HL-60 (cell line): ENCODE data around the gene CCDC51.
"Not testable (repeated sequence)": the region's sequence is repeated elsewhere in the genome, so short reads cannot be mapped to it uniquely, and the experiment has no call there.

Source experiments
- DNase-seq, 2 experiments: peaks; one replicate each; pipeline ENCODE4 v3.0.0-alpha.2; 2010 to 2020; ENCODE audit warnings: low read depth in 1 of 2, low spot score in 1 of 2
- H3K27ac ChIP-seq: fragments of 250-450 bp; sonication (Bioruptor Pico); replicated peaks from 2 replicates; pipeline ENCODE4 v1.5.1; 2020; ENCODE audit warnings: mild to moderate bottlenecking, moderate library complexity
- H3K27me3 ChIP-seq: fragments of 250-450 bp; sonication (Bioruptor Pico); 2 replicates; pipeline ENCODE4 v1.5.1; 2021; ENCODE audit warnings: mild to moderate bottlenecking, moderate library complexity; ENCODE audit not compliant: insufficient read depth, poor library complexity, severe bottlenecking
- H3K4me3 ChIP-seq: replicated peaks from 2 replicates; pipeline ENCODE4 v1.5.1; 2011; ENCODE audit warnings: mild to moderate bottlenecking, control low read depth, low read length; ENCODE audit not compliant: insufficient read depth
- CTCF ChIP-seq: IDR thresholded peaks from one replicate; pipeline ENCODE4 v1.5.1; 2011; ENCODE audit warnings: low read length, control low read depth, inconsistent platforms; ENCODE audit not compliant: insufficient read depth
- GABPA ChIP-seq: IDR thresholded peaks from 2 replicates; pipeline ENCODE4 v1.6.1; 2012; ENCODE audit warnings: low read depth
- POLR2AphosphoS5 ChIP-seq: IDR thresholded peaks from 2 replicates; pipeline ENCODE4 v1.6.1; 2012; ENCODE audit warnings: low read depth
- REST ChIP-seq: IDR thresholded peaks from 2 replicates; pipeline ENCODE4 v1.6.1; 2012; ENCODE audit warnings: low read depth; ENCODE audit not compliant: insufficient replicate concordance
- SPI1 ChIP-seq: IDR thresholded peaks from 2 replicates; pipeline ENCODE4 v1.6.1; 2012; ENCODE audit warnings: low read depth, mild to moderate bottlenecking, borderline replicate concordance
- long read RNA-seq: library from polyadenylated mRNA; unstranded; transcript quantifications from one replicate; pipeline ENCODE4 v2.0.0, GENCODE V29; 2020

CCDC51 gene
- long read RNA-seq, transcript CCDC51-201 (4 exons, 1,560 nt) = major isoform, 53 of 244 reads
- long read RNA-seq, transcript CCDC51-202 (4 exons, 1,385 nt) = minor isoform, 22 of 244 reads
- long read RNA-seq, transcript CCDC51-206 (4 exons, 1,461 nt) = minor isoform, 33 of 244 reads
- long read RNA-seq, partial matches to known transcripts = 20 of 244 reads
- long read RNA-seq, other reads (novel, unspliced or antisense) = 113 of 244 reads

GRCh38 chr3:48439820-48440589 is at the start of gene CCDC51, which contains the start of gene TMA7:
Gene CCDC51 (minus strand): TSS chr3:48440119. CDS start chr3:48435128, 4,991 bp downstream.
Gene TMA7 (plus strand): TSS chr3:48440257. CDS start chr3:48440297, 40 bp downstream.
- Histone ChIP-seq H3K27me3 (no peaks in the 10 kb centered on the region), H3K27ac (peak within 1 kb of the TSS; percentile 92), H3K4me3 (peak within 1 kb of the TSS; percentile 88)
- TF ChIP-seq GABPA = peak; percentile 94
- no peak; the same call in 1 of the 2 replicates for TF ChIP-seq SPI1
- TF ChIP-seq POLR2AphosphoS5 = peak; percentile 91
- no peak for TF ChIP-seq CTCF
- TF ChIP-seq REST = no peak
- DNase-seq = peak; percentile 99

GRCh38 chr3:48486952-48487351 is 47.0 kb upstream of the CCDC51 start:
- Histone ChIP-seq H3K4me3 (no peak overlapping the region), H3K27ac (no peak overlapping the region), H3K27me3 (no peaks in the 10 kb centered on the region)
- DNase-seq = no peak
- TF ChIP-seq GABPA = no peak

- H3K4me3 ChIP-seq, DNase-seq, H3K27ac ChIP-seq, H3K27me3 ChIP-seq: not testable (repeated sequence)
Measured at GRCh38 chr3:48482822-48483221, 42.9 kb upstream of the CCDC51 start.

GRCh38 chr3:48480891-48481290 is 41.0 kb upstream of the CCDC51 start:
- H3K27me3 ChIP-seq, H3K27ac ChIP-seq, DNase-seq, H3K4me3 ChIP-seq: not testable (repeated sequence)

GRCh38 chr3:48478626-48479555 is 39.0 kb upstream of the CCDC51 start:
- peak in 1 of 2 experiments; percentile 43 for DNase-seq
- Histone ChIP-seq H3K27ac (no peak overlapping the region), H3K4me3 (no peak overlapping the region), H3K27me3 (no peaks in the 10 kb centered on the region)
- TF ChIP-seq POLR2AphosphoS5 (no peak), CTCF (no peak), GABPA (no peak), REST (no peak), SPI1 (no peak)
